Transverse colon (tissue), 4 donors: ENCODE data around the gene SEC24C. TPM values are rescaled to one million over a fixed set of nuclear protein-coding genes. Genes with fewer than 3 reads are reported as not detected.
"Not testable (repeated sequence)": the region's sequence is repeated elsewhere in the genome, so short reads cannot be mapped to it uniquely, and the experiment has no call there.

ENCODE experiments used
- DNase-seq: peaks from one replicate; pipeline ENCODE4 v3.0.0-alpha.2; 2019
- H3K27ac ChIP-seq, 4 donors: fragments of 200-600 bp; sonication (generic); 2 replicates each; pipeline ENCODE4 v1.5.1; 2016 to 2018; ENCODE audit warnings: inconsistent platforms in 4 of 4
- H3K27me3 ChIP-seq: fragments of 200-600 bp; sonication (generic); 2 replicates; pipeline ENCODE4 v1.5.1; 2017; ENCODE audit warnings: inconsistent platforms
- H3K36me3 ChIP-seq, 4 donors: fragments of 200-600 bp; sonication (generic); 2 replicates each; pipeline ENCODE4 v1.5.1; 2017 to 2019; ENCODE audit warnings: inconsistent platforms in 4 of 4
- H3K4me1 ChIP-seq, 4 donors: fragments of 200-600 bp; sonication (generic); 2 replicates each; pipeline ENCODE4 v1.5.1; 2017 to 2020; ENCODE audit warnings: inconsistent platforms in 4 of 4
- H3K4me3 ChIP-seq, 4 donors: fragments of 200-600 bp; sonication (generic); 1 replicate in 1 of 4; 2 replicates in 3 of 4; pipeline versions ENCODE4 v1.5.1 to v1.6.1; 2017 to 2019; ENCODE audit warnings: inconsistent platforms in 4 of 4
- H3K9me3 ChIP-seq, 2 donors: fragments of 200-600 bp; sonication (generic); 2 replicates each; pipeline ENCODE4 v1.5.1; 2017 to 2019; ENCODE audit warnings: inconsistent platforms in 2 of 2
- CTCF ChIP-seq, 5 experiments: fragments of 200-600 bp in 3 of 5; fragments of 450-650 bp in 2 of 5; sonication (generic) in 3 of 5; IDR thresholded peaks; 1 replicate in 2 of 5; 2 replicates in 3 of 5; pipeline ENCODE4 v1.5.1; 2016 to 2017; ENCODE audit warnings: antibody characterized with exemption in 5 of 5, inconsistent platforms in 3 of 5, mild to moderate bottlenecking in 2 of 5, moderate library complexity in 1 of 5
- EP300 ChIP-seq: sonication (generic); formaldehyde crosslinking; IDR thresholded peaks from one replicate; pipeline ENCODE4 v1.6.1; 2017; ENCODE audit warnings: antibody characterized with exemption, low read depth
- POLR2A ChIP-seq: fragments of 450-650 bp; IDR thresholded peaks from one replicate; pipeline ENCODE4 v1.6.1; 2016; ENCODE audit warnings: antibody characterized with exemption, mild to moderate bottlenecking, moderate library complexity
- POLR2AphosphoS5 ChIP-seq, 3 donors: sonication (generic); formaldehyde crosslinking; IDR thresholded peaks; one replicate each; pipeline ENCODE4 v1.6.1; 2016; ENCODE audit warnings: antibody characterized with exemption in 3 of 3
- WGBS, 2 donors: methylation state at CpG; one replicate each; pipeline ENCODE4 v1.1.5; 2018; ENCODE audit warnings: low coverage in 1 of 2; 5-methylcytosine and 5-hydroxymethylcytosine counted together
- in situ Hi-C, 4 donors: fragments of 200-750 bp; cut with MboI; loops; one replicate each; pipeline versions ENCODE4 v1.15.0 to v1.15.1; 2017; ENCODE audit warnings: low sequenced_read_pairs in 3 of 4, low pct_ligation_motif_present in 1 of 4, low pct_unique_long_range_greater_than_20kb in 1 of 4
- intact Hi-C: fragments of 100-400 bp; cut with DNase I; formaldehyde crosslinking; loops from one replicate; pipeline ENCODE4 v1.15.1; 2023; ENCODE audit warnings: low total_unique reads
- total RNA-seq, 4 donors: library from RNA; depleted of rRNA; stranded (reverse); fragments of >200 nt; gene quantifications; one replicate each; pipeline ENCODE4 v1.1.0, GENCODE V29; 2016

SEC24C gene
- total RNA-seq, 4 donors from 2014 or later: 46.7 to 104 (median 80.2) TPM

- no peak for TF ChIP-seq EP300
- no peak for TF ChIP-seq POLR2AphosphoS5 (IDR thresholded peaks at IDR 0.05)
- TF ChIP-seq POLR2A: no peak
- no peak for TF ChIP-seq CTCF (IDR thresholded peaks at IDR 0.05)
- Histone ChIP-seq H3K4me1 (peaks cover 12 to 22% (median 18%) of the 10 kb centered on the region in 4 donors), H3K27ac (no peak overlapping the region), H3K27me3 (no peaks in the 10 kb centered on the region), H3K4me3 (no peak overlapping the region), H3K36me3 (peaks cover 0 to 9% (median under 1%) of the 10 kb centered on the region in 4 donors), H3K9me3 (no peaks in the 10 kb centered on the region)
- WGBS, 2 donors: 97 to 100% methylated on average over 3 to 14 of the region's 20 CpGs
- DNase-seq: no peak
- in situ Hi-C loops (no loop called here), intact Hi-C loops (no loop called here)
Observed at GRCh38 chr10:73732426-73732825, 11.7 kb upstream of the SEC24C start.

- H3K4me1 ChIP-seq: peaks cover 12 to 22% (median 18%) of the 10 kb centered on the region in 4 donors
- H3K9me3 ChIP-seq: no peaks in the 10 kb centered on the region
- H3K27ac ChIP-seq: no peak overlapping the region
- WGBS, 2 donors: 89% methylated on average over 49 of the region's 84 CpGs; no CpG with 5 or more reads in 1 of the 2 donors
- intact Hi-C loops: no loop called here
- H3K27me3 ChIP-seq: no peaks in the 10 kb centered on the region
- in situ Hi-C loops: no loop called here
- H3K4me3 ChIP-seq: no peak overlapping the region
- TF ChIP-seq EP300 (no peak), CTCF (IDR thresholded peaks at IDR 0.05) (no peak), POLR2AphosphoS5 (IDR thresholded peaks at IDR 0.05) (no peak), POLR2A (no peak)
- H3K36me3 ChIP-seq: peaks cover 0 to 8% (median 0%) of the 10 kb centered on the region in 4 donors
- no peak for DNase-seq
Observed at GRCh38 chr10:73732931-73733623, 11.1 kb upstream of the SEC24C start.

- TF ChIP-seq CTCF (IDR thresholded peaks at IDR 0.05) (no peak), POLR2A (no peak)
- Histone ChIP-seq H3K4me1 (peaks cover 10 to 16% (median 12%) of the 10 kb centered on the region in 4 donors), H3K4me3 (no peak overlapping the region), H3K27me3 (no peaks in the 10 kb centered on the region), H3K9me3 (no peaks in the 10 kb centered on the region), H3K36me3 (peaks cover 0 to 8% (median 0%) of the 10 kb centered on the region in 4 donors), H3K27ac (no peak overlapping the region)
- 91% methylated on average over 16 of the region's 16 CpGs; no CpG with 5 or more reads in 1 of the 2 donors for WGBS, 2 donors
- intact Hi-C loops: no loop called here
- DNase-seq: no peak
- in situ Hi-C loops: no loop called here
Observed at GRCh38 chr10:73734028-73734720, 10.0 kb upstream of the SEC24C start.

GRCh38 chr10:73734796-73735305 is 9.3 kb upstream of the SEC24C start:
- in situ Hi-C loops: no loop called here
- no peak for DNase-seq
- Histone ChIP-seq H3K4me1 (peaks cover 10 to 16% (median 12%) of the 10 kb centered on the region in 4 donors), H3K9me3 (no peaks in the 10 kb centered on the region), H3K27me3 (no peaks in the 10 kb centered on the region), H3K36me3 (peaks cover 0 to 8% (median 0%) of the 10 kb centered on the region in 4 donors), H3K4me3 (no peak overlapping the region), H3K27ac (no peak overlapping the region)
- TF ChIP-seq EP300 (no peak), CTCF (IDR thresholded peaks at IDR 0.05) (no peak), POLR2A (no peak), POLR2AphosphoS5 (IDR thresholded peaks at IDR 0.05) (no peak)
- intact Hi-C loops: no loop called here
- WGBS, 2 donors: 79 to 88% methylated on average over 2 to 5 of the region's 5 CpGs

- 93 to 100% methylated on average over 3 to 18 of the region's 18 CpGs for WGBS, 2 donors
- in situ Hi-C loops, H3K9me3 ChIP-seq, intact Hi-C loops, H3K4me3 ChIP-seq, H3K27ac ChIP-seq, H3K36me3 ChIP-seq, H3K27me3 ChIP-seq, DNase-seq: not testable (repeated sequence)
- peaks cover 8 to 23% (median 14%) of the 10 kb centered on the region in 4 donors for H3K4me1 ChIP-seq
Observed at GRCh38 chr10:73740501-73741254, 3.5 kb upstream of the SEC24C start.
